Stimulated activated CD4-positive, alpha-beta T cell treated with anti-CD3 and anti-CD28 coated beads, Interleukin-2, amount 100 ng/mL, for 24 hours (primary cell): ENCODE data around the gene ITPK1.

Experiments used
- DNase-seq, 2 donors: peaks; one replicate each; pipeline ENCODE4 v3.0.0-alpha.2; 2020

ITPK1 gene

GRCh38 chr14:93006567-93007051 is 109.1 kb downstream of the ITPK1 start:
- DNase-seq: no peak

DNA sequence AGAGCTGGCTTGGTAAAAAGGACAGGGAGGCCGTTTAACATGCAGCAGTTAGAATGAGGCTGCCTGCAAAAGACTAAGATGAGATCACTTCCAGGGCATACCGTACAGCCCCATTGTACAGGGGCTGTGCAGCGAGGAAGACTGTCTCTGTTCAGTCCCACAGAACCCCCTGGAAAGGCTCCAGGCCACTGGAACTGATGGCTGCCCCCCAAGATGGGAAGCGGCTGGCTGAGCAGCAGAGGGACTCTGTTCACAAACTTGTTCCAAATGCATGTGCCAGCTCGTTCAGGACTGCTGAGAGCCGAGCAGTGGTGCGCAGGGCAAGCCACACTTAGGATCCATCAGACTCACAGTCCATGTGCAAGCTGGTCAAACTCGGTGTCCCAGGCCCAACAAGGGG is 109.9 kb downstream of the ITPK1 start:
- DNase-seq: no peak

- no peak for DNase-seq
These were observed 110.5 kb downstream of the ITPK1 start for GRCh38 chr14:93005135-93005813.

- no peak for DNase-seq
These were observed 111.0 kb downstream of the ITPK1 start for GRCh38 chr14:93004699-93005082.

DNA sequence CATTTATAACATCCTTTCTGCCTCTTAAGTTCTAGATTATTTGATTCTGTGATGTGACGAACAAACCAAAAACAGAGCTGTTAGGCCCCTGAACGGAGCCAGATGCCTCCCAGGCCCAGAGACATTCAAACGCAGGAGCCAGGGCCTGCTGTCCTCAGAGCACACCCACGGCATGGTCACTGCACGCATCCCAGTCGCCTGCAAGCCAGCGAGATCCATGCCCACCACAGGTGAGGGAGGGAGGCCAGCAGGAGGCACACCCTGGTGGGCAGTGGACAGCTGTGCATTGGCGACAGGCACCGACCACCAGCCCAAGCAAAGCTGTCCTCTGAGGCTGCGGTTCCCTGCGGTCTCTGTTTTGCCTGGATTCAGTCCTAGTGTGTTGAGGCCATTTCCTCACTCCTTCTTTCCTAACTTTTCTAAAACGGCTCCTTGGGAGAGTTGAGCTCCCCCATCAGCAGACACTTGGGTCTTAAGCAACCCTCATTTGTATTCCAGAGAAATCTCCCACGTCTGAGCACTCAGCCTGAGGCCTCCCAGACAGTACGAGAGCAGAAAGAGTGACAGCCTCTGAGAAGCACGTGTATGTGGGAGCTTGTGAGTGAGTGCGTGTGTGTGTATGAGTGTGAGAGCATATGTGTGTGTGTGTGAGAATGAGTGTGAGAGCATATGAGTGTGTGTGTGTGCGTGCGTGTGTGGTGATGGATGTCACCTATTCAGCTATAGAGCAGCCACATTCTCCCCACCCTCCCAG is 111.6 kb downstream of the ITPK1 start:
- DNase-seq: no peak

- no peak for DNase-seq
These were observed 112.8 kb downstream of the ITPK1 start for GRCh38 chr14:93002851-93003298.

DNA sequence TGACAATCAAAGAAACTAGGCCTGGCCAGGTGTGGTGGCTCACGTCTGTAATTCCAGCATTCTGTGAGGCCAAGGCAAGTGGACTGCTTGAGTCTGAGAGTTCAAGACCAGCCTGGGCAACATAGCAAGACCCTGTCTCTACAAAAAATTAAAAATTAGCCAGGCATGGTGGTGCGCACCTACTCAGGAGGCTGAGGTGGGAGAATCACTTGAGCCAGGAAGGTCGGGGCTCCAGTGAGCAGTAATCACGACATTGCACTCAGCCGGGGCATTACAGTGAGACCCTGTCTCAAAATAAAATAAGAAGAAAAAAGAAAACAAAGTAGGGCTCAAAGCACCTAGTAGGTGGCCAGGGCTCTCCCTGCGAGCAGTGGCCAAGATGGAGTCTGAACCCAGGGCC is 113.7 kb downstream of the ITPK1 start:
- no peak for DNase-seq

DNA sequence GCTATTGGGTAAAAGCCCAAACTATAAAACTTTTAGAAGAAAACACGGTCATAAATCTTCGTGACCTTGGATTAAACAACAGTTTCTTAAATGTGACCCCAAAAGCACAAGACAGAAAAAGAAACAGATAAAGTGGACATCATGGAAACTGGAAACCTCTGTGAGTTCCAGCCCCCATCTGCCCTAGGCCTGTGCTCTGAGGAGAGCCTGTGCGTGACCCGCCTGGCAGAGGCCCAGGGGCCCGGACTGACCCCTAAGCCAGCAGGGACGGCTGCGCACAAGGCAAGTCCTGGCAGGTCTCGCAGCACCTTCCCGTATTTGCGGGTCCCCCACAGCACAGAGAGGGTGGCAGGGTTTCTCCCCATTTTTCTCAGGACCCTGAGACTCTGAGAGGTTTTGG is 116.8 kb downstream of the ITPK1 start:
- DNase-seq: no peak

GRCh38 chr14:92997343-92998061 is 118.2 kb downstream of the ITPK1 start:
- DNase-seq: no peak

DNA sequence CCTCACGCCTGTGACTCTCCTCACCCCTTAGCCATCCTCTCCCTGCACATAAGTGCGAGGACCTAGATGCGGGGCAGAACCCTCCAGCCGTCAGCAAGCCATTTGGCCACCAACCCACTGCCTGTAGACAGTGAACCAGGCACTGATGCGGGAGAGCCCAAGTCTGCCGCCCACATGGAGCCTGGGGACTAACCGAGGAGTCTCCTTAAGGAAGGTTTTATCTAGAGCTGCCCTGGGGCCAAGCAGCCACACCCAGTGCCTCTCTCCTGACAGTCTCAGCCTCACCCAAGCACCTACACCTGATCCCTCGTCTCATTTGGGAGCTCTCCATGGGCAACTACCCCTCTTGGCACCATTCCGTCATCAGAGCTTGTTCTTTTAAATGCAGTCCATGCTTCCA is 120.1 kb downstream of the ITPK1 start:
- no peak for DNase-seq

- no peak for DNase-seq
These were observed 120.8 kb downstream of the ITPK1 start for GRCh38 chr14:92994942-92995341.

GRCh38 chr14:92994131-92994676 is 121.5 kb downstream of the ITPK1 start:
- DNase-seq: no peak

GRCh38 chr14:92993302-92993701 is 122.4 kb downstream of the ITPK1 start:
- DNase-seq: no peak

GRCh38 chr14:92991536-92991935 is 124.2 kb downstream of the ITPK1 start:
- DNase-seq: no peak

DNA sequence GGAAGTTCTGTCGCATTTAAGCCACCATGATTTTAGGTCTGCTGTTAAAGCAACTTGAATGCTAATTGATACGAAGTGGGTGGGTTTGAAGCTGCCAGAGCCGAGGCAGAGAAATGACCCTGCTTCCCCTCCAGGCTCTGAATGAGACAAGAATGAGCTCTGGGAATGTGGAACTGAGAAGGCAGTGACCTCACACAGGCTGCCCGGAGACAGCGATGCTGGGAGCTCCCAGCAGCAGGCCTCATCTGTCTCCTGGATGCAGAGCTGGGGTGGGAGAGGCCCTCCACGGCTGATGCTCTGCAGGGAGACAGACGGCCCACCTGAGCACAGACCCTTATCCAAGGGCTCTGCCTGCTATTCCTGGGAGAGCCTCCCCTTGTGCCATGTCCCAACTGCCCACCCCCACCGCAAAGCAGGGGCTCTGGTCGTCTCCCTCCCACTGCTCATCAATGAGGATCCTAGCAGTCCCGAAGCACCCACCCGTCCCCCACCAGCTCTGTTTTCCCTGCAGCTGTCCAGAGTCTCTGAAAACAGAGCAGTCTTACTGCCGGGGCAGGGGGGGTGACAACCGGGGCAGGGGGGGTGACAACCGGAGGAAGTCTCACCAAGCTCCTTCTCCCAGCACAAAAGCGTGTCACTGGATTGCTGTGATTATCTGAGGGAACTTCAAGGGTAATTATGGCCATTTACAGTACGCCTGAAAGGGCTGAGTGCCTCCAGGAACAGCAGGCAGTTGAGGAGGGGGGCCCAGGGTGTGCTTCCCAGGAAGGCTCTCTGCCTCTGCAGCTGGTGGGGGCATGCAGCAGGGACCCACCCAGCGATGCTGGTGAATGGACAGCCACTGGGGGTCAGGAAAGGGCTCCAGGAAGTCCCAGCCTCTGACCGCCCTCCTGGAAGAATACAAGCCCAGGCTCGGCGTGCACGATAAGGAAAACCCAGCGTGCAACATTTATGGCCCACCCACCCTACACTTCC is 125.0 kb downstream of the ITPK1 start:
- no peak for DNase-seq

- no peak for DNase-seq
These were observed 126.7 kb downstream of the ITPK1 start for GRCh38 chr14:92988786-92989755.

DNA sequence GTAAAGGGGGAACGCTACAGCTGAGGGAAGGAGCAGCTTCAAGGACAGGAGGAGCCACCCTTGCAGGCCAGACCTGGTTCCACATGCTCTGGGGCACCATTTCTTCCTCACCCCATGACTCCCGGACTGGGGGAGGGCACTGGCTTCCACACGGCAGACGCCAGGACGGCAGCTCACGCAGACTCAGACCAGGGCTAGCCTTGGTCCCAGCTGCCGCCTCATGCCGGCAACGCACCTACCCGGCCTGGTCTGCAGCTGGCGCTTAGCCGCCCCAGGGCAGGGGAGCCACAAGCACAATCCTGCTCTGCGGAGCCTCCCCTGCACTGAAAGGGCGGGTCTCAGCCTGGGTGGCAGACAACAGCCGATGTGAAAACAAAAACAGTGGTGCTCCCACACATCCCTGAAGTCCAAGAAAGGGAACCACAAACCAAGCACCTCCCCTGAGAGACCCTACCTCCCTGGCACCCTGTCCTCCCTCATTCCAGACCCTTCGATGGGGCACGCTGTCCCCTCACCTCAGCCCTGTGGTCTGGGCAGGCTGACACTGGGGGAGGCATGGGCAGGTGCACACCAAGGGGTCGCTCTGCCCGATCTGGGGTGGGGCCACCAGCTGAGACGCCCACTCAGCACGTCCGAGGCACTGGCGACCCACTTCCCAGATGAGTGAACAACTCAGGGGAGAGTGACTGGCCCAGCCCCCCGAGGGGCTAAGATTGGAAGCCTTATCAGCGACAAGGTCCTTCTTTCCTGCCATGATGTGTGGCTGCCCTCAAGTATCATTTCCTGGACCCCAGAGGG is 127.8 kb downstream of the ITPK1 start:
- no peak for DNase-seq

DNA sequence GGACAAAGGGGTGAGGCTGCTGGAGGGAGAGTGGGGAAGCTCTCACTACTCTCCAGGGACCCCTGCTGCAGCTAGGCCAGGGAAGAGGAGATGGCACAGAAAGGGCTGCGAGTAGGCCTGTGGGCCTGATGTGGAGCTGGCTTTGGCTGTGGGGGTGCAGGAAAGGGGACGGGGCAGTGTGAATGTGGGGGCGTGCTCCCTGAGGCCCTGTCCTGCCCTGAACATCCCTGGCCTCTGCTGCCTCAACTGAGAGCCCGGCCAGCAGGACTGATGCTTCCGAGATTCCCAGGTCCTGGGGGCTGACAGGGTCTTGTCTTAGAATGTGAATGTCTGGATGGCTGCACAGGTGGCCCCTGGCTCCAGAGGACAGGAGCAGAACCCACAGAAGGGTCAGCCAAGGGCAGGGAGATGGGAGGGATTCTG is 128.6 kb downstream of the ITPK1 start:
- DNase-seq: no peak

GRCh38 chr14:92986254-92987147 is 129.2 kb downstream of the ITPK1 start:
- DNase-seq: no peak
